Mucosa of descending colon (tissue), 3 donors: ENCODE data around the gene PPP1R18. TPM values are rescaled to one million over a fixed set of nuclear protein-coding genes. Genes with fewer than 3 reads are reported as not detected.
"Not testable (repeated sequence)": the region's sequence is repeated elsewhere in the genome, so short reads cannot be mapped to it uniquely, and the experiment has no call there.

Source experiments
- ATAC-seq: fragments of 200-7000 bp; cut with Tn5 transposase; one replicate; pipeline ENCODE4 v1.9.1; 2020; ENCODE audit warnings: mild to moderate bottlenecking, moderate library complexity
- DNase-seq, 3 donors: peaks; one replicate each; pipeline ENCODE4 v3.0.0-alpha.2; 2020
- H3K36me3 ChIP-seq: fragments of 200-600 bp; one replicate; pipeline ENCODE4 v1.8.0; 2021; ENCODE audit warnings: low read depth, mild to moderate bottlenecking
- H3K4me1 ChIP-seq: fragments of 200-600 bp; one replicate; pipeline ENCODE4 v1.8.0; 2021; ENCODE audit warnings: low read depth, mild to moderate bottlenecking
- H3K4me3 ChIP-seq: fragments of 200-600 bp; one replicate; pipeline ENCODE4 v1.8.0; 2021; ENCODE audit warnings: mild to moderate bottlenecking
- H3K9me3 ChIP-seq: fragments of 200-600 bp; one replicate; pipeline ENCODE4 v1.8.0; 2021; ENCODE audit warnings: mild to moderate bottlenecking
- intact Hi-C, 2 donors: fragments of 100-400 bp; cut with DNase I in 1 of 2; cut with micrococcal nuclease in 1 of 2; formaldehyde crosslinking; loops; one replicate each; pipeline versions ENCODE4 v1.11.0 to v1.11.1; 2022; cut with DNase I, micrococcal nuclease
- total RNA-seq, 3 donors: library from RNA; stranded (reverse); fragmentation: NEBNext Ultra II Directional in 2 of 3; extraction: Animal tissue kit (Norgen Biotek cat#: 25700) in 2 of 3; gene quantifications; one replicate each; pipeline versions ENCODE4 v1.2.1 to v1.2.4, GENCODE V29; 2021 to 2023
- TF ChIP-seq, protein P1 (sequence below): fragments of 200-600 bp; IDR thresholded peaks from one replicate; pipeline ENCODE4 v1.8.0; 2022; ENCODE audit warnings: antibody characterized with exemption, mild to moderate bottlenecking
- donor health status: DM: no; HTN: no; CAD: no; lungs with moderate emphysema.
- donor health status: DM: no; HTN: no; CAD: no.
- donor health status: DM: no; HTN: yes; CAD: no.

PPP1R18 gene
- total RNA-seq, 3 donors from 2014 or later: 8.6 to 55.1 (median 22.1) TPM

- DNase-seq: no peak
- Histone ChIP-seq H3K36me3 (peaks cover 4% of the 10 kb centered on the region), H3K4me3 (no peak overlapping the region), H3K9me3 (no peaks in the 10 kb centered on the region), H3K4me1 (no peaks in the 10 kb centered on the region)
- ATAC-seq: no peak
- intact Hi-C loops: no loop called here
- TF ChIP-seq, protein P1, sequence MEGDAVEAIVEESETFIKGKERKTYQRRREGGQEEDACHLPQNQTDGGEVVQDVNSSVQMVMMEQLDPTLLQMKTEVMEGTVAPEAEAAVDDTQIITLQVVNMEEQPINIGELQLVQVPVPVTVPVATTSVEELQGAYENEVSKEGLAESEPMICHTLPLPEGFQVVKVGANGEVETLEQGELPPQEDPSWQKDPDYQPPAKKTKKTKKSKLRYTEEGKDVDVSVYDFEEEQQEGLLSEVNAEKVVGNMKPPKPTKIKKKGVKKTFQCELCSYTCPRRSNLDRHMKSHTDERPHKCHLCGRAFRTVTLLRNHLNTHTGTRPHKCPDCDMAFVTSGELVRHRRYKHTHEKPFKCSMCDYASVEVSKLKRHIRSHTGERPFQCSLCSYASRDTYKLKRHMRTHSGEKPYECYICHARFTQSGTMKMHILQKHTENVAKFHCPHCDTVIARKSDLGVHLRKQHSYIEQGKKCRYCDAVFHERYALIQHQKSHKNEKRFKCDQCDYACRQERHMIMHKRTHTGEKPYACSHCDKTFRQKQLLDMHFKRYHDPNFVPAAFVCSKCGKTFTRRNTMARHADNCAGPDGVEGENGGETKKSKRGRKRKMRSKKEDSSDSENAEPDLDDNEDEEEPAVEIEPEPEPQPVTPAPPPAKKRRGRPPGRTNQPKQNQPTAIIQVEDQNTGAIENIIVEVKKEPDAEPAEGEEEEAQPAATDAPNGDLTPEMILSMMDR: no peak
Measured at GRCh38 chr6:30727920-30728553, 41.6 kb upstream of the PPP1R18 start.

DNA sequence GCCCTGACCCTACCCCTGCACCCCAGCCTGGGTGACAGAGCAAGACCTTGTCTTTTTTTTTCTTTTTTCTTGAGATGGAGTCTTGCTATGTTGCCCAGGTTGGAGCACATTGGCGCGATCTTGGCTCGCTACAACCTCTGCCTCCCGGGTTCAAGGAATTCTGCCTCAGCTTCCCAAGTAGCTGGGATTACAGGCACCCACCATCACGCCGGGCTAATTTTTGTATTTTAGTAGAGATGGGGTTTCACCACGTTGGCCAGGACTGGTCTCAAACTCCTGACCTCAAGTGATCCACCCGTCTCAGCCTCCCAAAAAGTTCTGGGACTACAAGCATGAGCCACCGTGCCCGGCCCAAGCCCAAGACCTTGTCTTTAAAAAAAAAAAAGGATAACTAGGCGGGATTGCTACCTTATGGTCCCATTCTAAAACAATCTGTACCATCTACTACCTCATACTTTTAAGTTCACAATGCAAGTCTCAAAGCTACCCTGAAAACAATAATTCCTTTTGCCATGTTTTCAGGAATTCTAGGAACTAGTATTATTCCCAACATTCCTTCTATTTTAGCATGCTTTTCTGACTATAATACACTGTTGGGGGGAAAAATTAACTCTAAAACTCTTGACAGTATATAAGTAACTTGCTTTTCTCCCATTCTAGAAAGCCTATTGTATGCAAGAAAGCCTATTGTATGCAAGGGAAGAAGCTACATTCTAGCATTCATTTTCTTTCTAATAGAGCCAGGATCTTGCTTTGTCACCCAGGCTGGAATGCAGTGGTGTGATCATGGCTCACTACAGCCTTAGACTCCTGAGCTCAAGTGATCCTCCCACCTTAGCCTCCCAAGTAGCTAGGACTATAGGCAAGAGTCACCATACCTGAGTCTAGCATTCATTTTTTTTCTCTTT lies 40.3 kb upstream of the PPP1R18 start:
- Histone ChIP-seq H3K36me3 (peaks cover 4% of the 10 kb centered on the region), H3K4me1 (peaks cover 8% of the 10 kb centered on the region), H3K9me3 (no peaks in the 10 kb centered on the region), H3K4me3 (no peak overlapping the region)
- intact Hi-C loops: no loop called here
- DNase-seq (no peak), ATAC-seq (no peak)
- TF ChIP-seq, protein P1: no peak

DNA sequence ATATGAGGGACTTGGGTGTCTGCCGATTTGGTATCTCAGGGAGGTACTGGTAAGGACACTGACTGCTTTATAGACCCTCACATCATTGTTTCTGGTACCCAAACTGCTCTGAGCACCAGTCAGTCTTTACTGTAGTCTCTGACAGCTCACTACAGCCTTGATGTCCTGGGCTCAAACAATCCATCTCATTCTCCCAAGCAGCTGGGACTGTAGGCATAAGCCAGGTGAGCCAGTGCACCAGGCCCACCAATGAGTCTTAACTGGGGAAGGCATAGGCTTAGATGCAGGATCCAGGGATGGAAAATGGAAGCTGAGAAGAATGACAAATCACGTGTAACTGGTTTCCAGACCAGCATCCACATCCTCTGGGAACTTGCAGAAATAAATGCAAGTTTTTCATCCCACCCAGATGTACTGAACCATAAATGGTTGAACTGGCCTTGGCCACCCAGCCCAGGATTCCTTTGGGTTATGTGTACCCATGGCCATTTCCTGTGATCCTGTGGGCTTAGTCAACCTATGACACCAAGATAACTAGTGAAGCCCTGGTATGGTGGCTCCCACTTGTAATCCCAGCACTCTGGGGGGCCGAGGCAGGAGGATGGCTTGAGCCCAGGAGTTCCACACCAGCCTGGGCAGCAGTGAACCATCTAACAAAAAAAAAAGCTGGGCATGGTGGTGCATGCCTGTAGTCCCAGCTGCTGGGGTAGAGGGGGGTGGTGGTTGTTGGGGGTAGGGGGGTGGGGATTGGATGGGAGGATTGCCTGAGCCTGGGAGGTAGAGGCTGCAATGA lies 39.5 kb upstream of the PPP1R18 start:
- H3K9me3 ChIP-seq: no peaks in the 10 kb centered on the region
- intact Hi-C loops: no loop called here
- ATAC-seq (no peak), DNase-seq (no peak)
- peaks cover 10% of the 10 kb centered on the region for H3K4me1 ChIP-seq
- H3K4me3 ChIP-seq: no peak overlapping the region
- H3K36me3 ChIP-seq: peaks cover 4% of the 10 kb centered on the region
- TF ChIP-seq, protein P1: no peak

DNA sequence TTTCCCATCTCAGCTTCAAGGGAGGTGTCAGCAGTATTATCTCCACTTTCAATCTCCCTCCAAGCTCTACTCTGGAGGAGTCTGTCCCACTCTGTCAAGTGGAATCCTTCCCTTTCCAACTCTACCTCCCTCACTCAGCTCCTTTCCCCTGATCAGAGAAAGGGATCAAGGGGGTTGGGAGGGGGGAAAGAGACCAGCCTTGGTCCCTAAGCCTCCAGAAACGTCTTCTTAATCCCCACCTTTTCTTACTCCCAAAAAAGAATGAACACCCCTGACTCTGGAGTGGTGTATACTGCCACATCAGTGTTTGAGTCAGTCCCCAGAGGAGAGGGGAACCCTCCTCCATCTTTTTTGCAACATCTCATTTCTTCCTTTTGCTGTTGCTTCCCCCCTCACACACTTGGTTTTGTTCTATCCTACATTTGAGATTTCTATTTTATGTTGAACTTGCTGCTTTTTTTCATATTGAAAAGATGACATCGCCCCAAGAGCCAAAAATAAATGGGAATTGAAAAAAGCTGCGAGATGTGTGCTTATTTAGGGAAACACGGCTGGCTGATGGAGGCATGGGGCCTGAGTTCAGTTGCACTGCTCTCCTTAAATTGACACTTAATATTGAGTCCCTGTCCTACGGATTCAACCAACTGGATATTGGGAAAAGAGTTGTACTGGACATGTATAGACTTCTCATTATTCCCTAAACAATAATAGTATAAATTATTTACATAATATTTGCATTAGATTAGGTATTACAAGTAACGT lies 38.6 kb upstream of the PPP1R18 start:
- H3K9me3 ChIP-seq: no peaks in the 10 kb centered on the region
- no peak overlapping the region for H3K4me3 ChIP-seq
- TF ChIP-seq, protein P1: no peak
- peaks cover 4% of the 10 kb centered on the region for H3K36me3 ChIP-seq
- DNase-seq (no peak), ATAC-seq (no peak)
- intact Hi-C loops: no loop called here
- H3K4me1 ChIP-seq: peaks cover 10% of the 10 kb centered on the region

DNA sequence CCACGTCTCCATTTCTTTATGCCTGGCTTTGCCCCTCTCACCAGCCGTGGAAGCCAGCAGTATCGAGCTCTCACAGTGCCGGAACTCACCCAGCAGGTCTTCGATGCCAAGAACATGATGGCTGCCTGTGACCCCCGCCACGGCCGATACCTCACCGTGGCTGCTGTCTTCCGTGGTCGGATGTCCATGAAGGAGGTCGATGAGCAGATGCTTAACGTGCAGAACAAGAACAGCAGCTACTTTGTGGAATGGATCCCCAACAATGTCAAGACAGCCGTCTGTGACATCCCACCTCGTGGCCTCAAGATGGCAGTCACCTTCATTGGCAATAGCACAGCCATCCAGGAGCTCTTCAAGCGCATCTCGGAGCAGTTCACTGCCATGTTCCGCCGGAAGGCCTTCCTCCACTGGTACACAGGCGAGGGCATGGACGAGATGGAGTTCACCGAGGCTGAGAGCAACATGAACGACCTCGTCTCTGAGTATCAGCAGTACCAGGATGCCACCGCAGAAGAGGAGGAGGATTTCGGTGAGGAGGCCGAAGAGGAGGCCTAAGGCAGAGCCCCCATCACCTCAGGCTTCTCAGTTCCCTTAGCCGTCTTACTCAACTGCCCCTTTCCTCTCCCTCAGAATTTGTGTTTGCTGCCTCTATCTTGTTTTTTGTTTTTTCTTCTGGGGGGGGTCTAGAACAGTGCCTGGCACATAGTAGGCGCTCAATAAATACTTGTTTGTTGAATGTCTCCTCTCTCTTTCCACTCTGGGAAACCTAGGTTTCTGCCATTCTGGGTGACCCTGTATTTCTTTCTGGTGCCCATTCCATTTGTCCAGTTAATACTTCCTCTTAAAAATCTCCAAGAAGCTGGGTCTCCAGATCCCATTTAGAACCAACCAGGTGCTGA lies 37.6 kb upstream of the PPP1R18 start:
- not testable (repeated sequence) for ATAC-seq, H3K36me3 ChIP-seq, H3K4me3 ChIP-seq, H3K9me3 ChIP-seq
- peaks cover 14% of the 10 kb centered on the region for H3K4me1 ChIP-seq
- peak in 1 of 3 donors; percentile 48 for DNase-seq
- intact Hi-C loops: loop anchor here (2.0 kb wide), 2 partner anchors 43 to 45 kb away; no protein-coding TSS in a partner anchor

DNA sequence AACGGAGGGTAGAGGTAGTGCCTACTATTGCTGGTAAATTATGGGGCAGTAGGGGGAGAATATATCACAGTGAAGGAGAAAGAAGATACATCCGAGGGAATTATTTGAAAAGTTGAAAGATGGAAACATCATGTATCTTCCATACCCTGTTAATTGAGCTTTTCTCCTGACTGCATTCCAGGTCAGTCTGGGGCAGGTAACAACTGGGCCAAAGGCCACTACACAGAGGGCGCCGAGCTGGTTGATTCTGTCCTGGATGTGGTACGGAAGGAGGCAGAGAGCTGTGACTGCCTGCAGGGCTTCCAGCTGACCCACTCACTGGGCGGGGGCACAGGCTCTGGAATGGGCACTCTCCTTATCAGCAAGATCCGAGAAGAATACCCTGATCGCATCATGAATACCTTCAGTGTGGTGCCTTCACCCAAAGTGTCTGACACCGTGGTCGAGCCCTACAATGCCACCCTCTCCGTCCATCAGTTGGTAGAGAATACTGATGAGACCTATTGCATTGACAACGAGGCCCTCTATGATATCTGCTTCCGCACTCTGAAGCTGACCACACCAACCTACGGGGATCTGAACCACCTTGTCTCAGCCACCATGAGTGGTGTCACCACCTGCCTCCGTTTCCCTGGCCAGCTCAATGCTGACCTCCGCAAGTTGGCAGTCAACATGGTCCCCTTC lies 36.9 kb upstream of the PPP1R18 start:
- H3K9me3 ChIP-seq, H3K4me3 ChIP-seq, H3K36me3 ChIP-seq, ATAC-seq: not testable (repeated sequence)
- peak in 1 of 3 donors; percentile 42 for DNase-seq
- H3K4me1 ChIP-seq: peaks cover 21% of the 10 kb centered on the region
- intact Hi-C loops: loop anchor here (2.0 kb wide), 2 partner anchors 42 to 44 kb away; no protein-coding TSS in a partner anchor
